Activated B cell treated with CpG ODN at 0.5 μM for 24 hours (primary cell): Measurements from ENCODE around the gene PIEZO1. TPM values are rescaled to one million over a fixed set of nuclear protein-coding genes. Genes with fewer than 3 reads are reported as not detected.
"Not testable (repeated sequence)": the region's sequence is repeated elsewhere in the genome, so short reads cannot be mapped to it uniquely, and the experiment has no call there.

Experiments used
- ATAC-seq: fragments of 200-7000 bp; cut with Tn5 transposase; one replicate; pipeline ENCODE4 v1.10.0; 2021; ENCODE audit warnings: low read depth, mild to moderate bottlenecking, moderate library complexity
- CTCF ChIA-PET: fragments of 350-600 bp; sonication (Branson Sonifier 250); formaldehyde crosslinking; loops from one replicate; lab custom pipeline; 2021; ENCODE audit warnings: antibody characterized with exemption; lab: Charles Lee
- POLR2A ChIA-PET: fragments of 350-600 bp; sonication (Branson Sonifier 250); formaldehyde crosslinking; loops from one replicate; lab custom pipeline; 2021; ENCODE audit warnings: antibody characterized with exemption; lab: Charles Lee
- DNase-seq: peaks from one replicate; pipeline ENCODE4 v3.0.0; 2022
- H3K27ac Mint-ChIP-seq: one replicate; pipeline ENCODE4 v1.8.0; 2020; ENCODE audit warnings: mixed read lengths
- H3K27me3 Mint-ChIP-seq: one replicate; pipeline ENCODE4 v1.8.0; 2021; ENCODE audit warnings: mixed read lengths
- H3K36me3 Mint-ChIP-seq: one replicate; pipeline ENCODE4 v1.8.0; 2021; ENCODE audit warnings: low read depth, mixed read lengths
- H3K4me1 Mint-ChIP-seq: one replicate; pipeline ENCODE4 v1.8.0; 2021; ENCODE audit warnings: mixed read lengths
- H3K4me3 Mint-ChIP-seq: one replicate; pipeline ENCODE4 v1.8.0; 2020; ENCODE audit warnings: mild to moderate bottlenecking, mixed read lengths
- H3K9me3 Mint-ChIP-seq: one replicate; pipeline ENCODE4 v1.8.0; 2020; ENCODE audit warnings: mixed read lengths
- CTCF ChIP-seq: fragments of 200-600 bp; IDR thresholded peaks from one replicate; pipeline ENCODE4 v1.8.0; 2022; ENCODE audit warnings: antibody characterized with exemption, mild to moderate bottlenecking
- intact Hi-C: fragments of 100-400 bp; cut with micrococcal nuclease; formaldehyde crosslinking; loops from one replicate; pipeline ENCODE4 v1.15.1; 2024
- total RNA-seq: library from RNA; stranded (reverse); gene quantifications from 2 replicates; pipeline ENCODE4 v1.2.3, GENCODE V29; 2022

The PIEZO1 gene
- total RNA-seq, 1 donor from 2014 or later = 85.9 TPM

- H3K27ac Mint-ChIP-seq = no peak overlapping the region
- no peak overlapping the region for H3K4me3 Mint-ChIP-seq
- intact Hi-C loops = no loop called here
- no peaks in the 10 kb centered on the region for H3K4me1 Mint-ChIP-seq
- ChIA-PET POLR2A (interaction anchor here (1.0 to 1.4 kb wide), 3 partner anchors 8 to 29 kb away, joined by 3 to 4 read pairs (median 4); no protein-coding TSS in a partner anchor), CTCF (no interaction called here)
- ATAC-seq (no peak), DNase-seq (no peak)
- H3K27me3 Mint-ChIP-seq = no peaks in the 10 kb centered on the region
- TF ChIP-seq CTCF = no peak
- H3K9me3 Mint-ChIP-seq = no peaks in the 10 kb centered on the region
- peaks cover 11% of the 10 kb centered on the region for H3K36me3 Mint-ChIP-seq
Measured at GRCh38 chr16:88671806-88672205, 113.2 kb downstream of the PIEZO1 start.

- intact Hi-C loops = no loop called here
- Mint-ChIP-seq H3K4me3 (no peak overlapping the region), H3K27me3 (no peaks in the 10 kb centered on the region), H3K27ac (no peak overlapping the region), H3K4me1 (peaks cover 5% of the 10 kb centered on the region), H3K36me3 (peaks cover 7% of the 10 kb centered on the region), H3K9me3 (no peaks in the 10 kb centered on the region)
- ChIA-PET CTCF (no interaction called here), POLR2A (no interaction called here)
- DNase-seq (no peak), ATAC-seq (no peak)
- no peak for TF ChIP-seq CTCF
Measured at GRCh38 chr16:88669980-88670379, 115.0 kb downstream of the PIEZO1 start.

GRCh38 chr16:88669493-88669892 lies 115.5 kb downstream of the PIEZO1 start:
- H3K4me1 Mint-ChIP-seq, H3K27ac Mint-ChIP-seq, intact Hi-C loops, CTCF ChIA-PET, H3K9me3 Mint-ChIP-seq, ATAC-seq, H3K36me3 Mint-ChIP-seq, POLR2A ChIA-PET, H3K4me3 Mint-ChIP-seq, DNase-seq, H3K27me3 Mint-ChIP-seq: not testable (repeated sequence)

GRCh38 chr16:88667461-88667860 lies 117.6 kb downstream of the PIEZO1 start:
- TF ChIP-seq CTCF = no peak
- H3K36me3 Mint-ChIP-seq = peaks cover 11% of the 10 kb centered on the region
- no peaks in the 10 kb centered on the region for H3K9me3 Mint-ChIP-seq
- DNase-seq (no peak), ATAC-seq (no peak)
- H3K27me3 Mint-ChIP-seq = no peaks in the 10 kb centered on the region
- intact Hi-C loops = no loop called here
- H3K4me3 Mint-ChIP-seq = no peak overlapping the region
- ChIA-PET CTCF (no interaction called here), POLR2A (no interaction called here)
- peak overlapping the region; percentile 63 for H3K27ac Mint-ChIP-seq
- H3K4me1 Mint-ChIP-seq = peaks cover 13% of the 10 kb centered on the region

- DNase-seq (no peak), ATAC-seq (no peak)
- Mint-ChIP-seq H3K27ac (peak overlapping the region; percentile 63), H3K36me3 (peaks cover 12% of the 10 kb centered on the region), H3K27me3 (no peaks in the 10 kb centered on the region), H3K4me3 (peak overlapping the region; percentile 68), H3K9me3 (no peaks in the 10 kb centered on the region), H3K4me1 (peaks cover 24% of the 10 kb centered on the region)
- ChIA-PET POLR2A (interaction anchor here (0.6 to 3.5 kb wide), 6 partner anchors 14 to 657 kb away, joined by 3 to 32 read pairs (median 4); partner anchors contain the start of genes CTU2 and RNF166), CTCF (no interaction called here)
- no peak for TF ChIP-seq CTCF
- intact Hi-C loops = no loop called here
Measured at GRCh38 chr16:88665570-88665969, 119.5 kb downstream of the PIEZO1 start.

Other genes with a start within 250 kb of the PIEZO1 start
- 61.7 and 74.2 TPM in 2 replicates for gene ZC3H18, start 214.8 kb downstream of the PIEZO1 start, total RNA-seq
- gene IL17C, start 146.6 kb downstream of the PIEZO1 start, total RNA-seq = 0.34 and 0.69 TPM in 2 replicates
- gene CYBA, start 134.2 kb downstream of the PIEZO1 start, total RNA-seq = 432 and 456 TPM in 2 replicates
- gene MVD, start 122.1 kb downstream of the PIEZO1 start, total RNA-seq = 115 and 140 TPM in 2 replicates
- gene SNAI3, start 98.7 kb downstream of the PIEZO1 start, total RNA-seq = 1.5 and 2.7 TPM in 2 replicates
- gene RNF166, start 78.8 kb downstream of the PIEZO1 start, total RNA-seq = 31.0 and 45.3 TPM in 2 replicates
- 28.8 and 36.7 TPM in 2 replicates for gene CTU2, start 78.7 kb downstream of the PIEZO1 start, total RNA-seq
- gene CDT1, start 18.6 kb upstream of the PIEZO1 start, total RNA-seq = 4.3 and 5.5 TPM in 2 replicates
- 198 and 209 TPM in 2 replicates for gene APRT, start 26.7 kb upstream of the PIEZO1 start, total RNA-seq
- gene GALNS, start 71.7 kb upstream of the PIEZO1 start, total RNA-seq = 39.9 and 48.3 TPM in 2 replicates
- 38.7 and 54.8 TPM in 2 replicates for gene TRAPPC2L, start 71.9 kb upstream of the PIEZO1 start, total RNA-seq
- 0.44 and 0.67 TPM in 2 replicates for gene PABPN1L, start 81.4 kb upstream of the PIEZO1 start, total RNA-seq
- gene CBFA2T3, start 192.0 kb upstream of the PIEZO1 start, total RNA-seq = 50.8 and 63.3 TPM in 2 replicates